ENCODE results near the gene RAB13. TPM values are rescaled to one million over a fixed set of nuclear protein-coding genes. Genes with fewer than 3 reads are reported as not detected.
"Not testable (repeated sequence)": the region's sequence is repeated elsewhere in the genome, so short reads cannot be mapped to it uniquely, and the experiment has no call there.

Gene RAB13
- polyA plus RNA-seq (2011; rRNA removed): 250 and 259 TPM in 2 replicates
- 89.1 and 96.0 TPM in 2 replicates for polyA minus RNA-seq (2011; rRNA and poly(A)+ RNA removed)

DNA sequence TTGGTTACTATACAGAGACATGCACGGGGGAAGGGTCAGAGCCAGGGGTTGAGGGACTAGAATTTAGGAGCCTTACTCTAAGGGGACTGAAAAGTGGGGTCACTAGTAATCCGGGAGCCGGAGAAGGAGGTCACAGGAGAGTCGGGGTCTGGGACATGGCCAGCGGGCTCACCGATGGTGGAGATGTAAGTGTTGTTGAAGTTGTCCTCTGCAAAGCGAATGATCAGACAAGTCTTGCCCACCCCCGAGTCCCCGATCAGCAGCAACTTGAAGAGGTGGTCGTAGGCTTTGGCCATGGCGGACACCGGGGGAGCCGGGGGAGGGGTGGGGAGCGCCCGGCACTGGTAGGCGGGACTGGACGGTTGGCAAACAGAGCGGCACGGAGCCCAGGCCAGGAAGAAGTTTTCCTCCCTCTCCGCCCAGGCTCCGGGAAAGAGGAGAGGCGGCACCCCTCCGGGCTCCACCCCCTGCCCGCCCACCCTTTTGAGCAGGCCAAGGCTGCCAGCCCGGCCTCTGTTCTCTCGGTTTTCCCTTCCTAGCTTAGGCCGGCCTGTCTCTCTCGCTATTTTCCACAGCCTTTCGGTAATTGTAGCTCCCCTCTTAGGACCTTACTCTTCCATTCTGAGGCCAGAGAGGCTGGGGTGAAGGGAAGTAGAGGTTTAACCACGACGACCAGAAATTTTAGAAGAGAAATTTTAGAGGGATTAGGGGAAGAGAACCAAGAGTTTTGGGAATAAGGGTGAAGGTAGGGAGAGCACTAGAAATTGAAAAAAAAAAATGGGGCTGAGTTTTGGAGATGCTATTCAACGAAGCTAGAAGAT is at the start of gene RAB13:
Gene RAB13 (minus strand): TSS at position 399 of the 821 bp plus-strand sequence. CDS start 103 bp downstream, at position 296.
- ChIA-PET CTCF (interaction anchor here (0.6 to 2.8 kb wide), 49 partner anchors 8 to 1982 kb away, joined by 3 to 46 read pairs (median 5); partner anchors contain the start of genes CREB3L4, DENND4B, JTB and SLC27A3), POLR2A (interaction anchor here (0.9 to 3.4 kb wide), 4 partner anchors 9 to 28 kb away, joined by 5 to 22 read pairs (median 10); partner anchors contain the start of genes CREB3L4, CRTC2, JTB and SLC39A1)
- no peak for DNase-seq (ENCODE audit: low read depth, low spot score)
- Histone ChIP-seq H3K27me3 (ENCODE audit: control insufficient read depth, insufficient read depth, low read length) (no peaks in the 10 kb centered on the region), H3K9me3 (ENCODE audit: control insufficient read depth, insufficient read depth, low read length) (no peaks in the 10 kb centered on the region; the same call in 1 of the 2 replicates), H3K4me3 (ENCODE audit: low read depth, low read length) (peak within 1 kb of the TSS; percentile 73), H3K27ac (ENCODE audit: low read depth, low read length) (peak within 1 kb of the TSS; percentile 80)
- TF ChIP-seq, protein P1, sequence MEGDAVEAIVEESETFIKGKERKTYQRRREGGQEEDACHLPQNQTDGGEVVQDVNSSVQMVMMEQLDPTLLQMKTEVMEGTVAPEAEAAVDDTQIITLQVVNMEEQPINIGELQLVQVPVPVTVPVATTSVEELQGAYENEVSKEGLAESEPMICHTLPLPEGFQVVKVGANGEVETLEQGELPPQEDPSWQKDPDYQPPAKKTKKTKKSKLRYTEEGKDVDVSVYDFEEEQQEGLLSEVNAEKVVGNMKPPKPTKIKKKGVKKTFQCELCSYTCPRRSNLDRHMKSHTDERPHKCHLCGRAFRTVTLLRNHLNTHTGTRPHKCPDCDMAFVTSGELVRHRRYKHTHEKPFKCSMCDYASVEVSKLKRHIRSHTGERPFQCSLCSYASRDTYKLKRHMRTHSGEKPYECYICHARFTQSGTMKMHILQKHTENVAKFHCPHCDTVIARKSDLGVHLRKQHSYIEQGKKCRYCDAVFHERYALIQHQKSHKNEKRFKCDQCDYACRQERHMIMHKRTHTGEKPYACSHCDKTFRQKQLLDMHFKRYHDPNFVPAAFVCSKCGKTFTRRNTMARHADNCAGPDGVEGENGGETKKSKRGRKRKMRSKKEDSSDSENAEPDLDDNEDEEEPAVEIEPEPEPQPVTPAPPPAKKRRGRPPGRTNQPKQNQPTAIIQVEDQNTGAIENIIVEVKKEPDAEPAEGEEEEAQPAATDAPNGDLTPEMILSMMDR (IDR thresholded peaks at IDR 0.05; ENCODE audit: low read depth, low read length): no peak

DNA sequence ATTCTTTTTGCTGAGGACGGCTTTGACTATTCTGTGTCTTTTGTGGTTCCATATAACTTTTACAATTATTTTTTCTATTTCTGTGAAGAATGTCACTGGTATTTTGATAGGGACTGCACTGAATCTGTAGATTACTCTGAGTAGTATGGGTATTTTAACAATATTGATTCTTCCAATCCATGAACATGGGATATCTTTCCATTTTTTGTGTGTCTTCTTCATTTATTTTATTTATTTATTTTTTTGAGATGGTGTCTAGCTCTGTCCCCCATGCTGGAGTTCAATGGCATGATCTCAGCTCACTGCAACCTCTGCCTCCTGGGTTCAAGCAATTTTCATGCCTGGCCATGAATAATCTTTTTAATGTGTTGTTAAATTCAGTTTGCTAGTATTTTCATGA is 47.6 kb upstream of the RAB13 start:
- CTCF ChIA-PET; H3K27me3 ChIP-seq (ENCODE audit: control insufficient read depth, insufficient read depth, low read length); H3K4me3 ChIP-seq (ENCODE audit: low read depth, low read length); H3K27ac ChIP-seq (ENCODE audit: low read depth, low read length); POLR2A ChIA-PET; DNase-seq (ENCODE audit: low read depth, low spot score); H3K9me3 ChIP-seq (ENCODE audit: control insufficient read depth, insufficient read depth, low read length): not testable (repeated sequence)

DNA sequence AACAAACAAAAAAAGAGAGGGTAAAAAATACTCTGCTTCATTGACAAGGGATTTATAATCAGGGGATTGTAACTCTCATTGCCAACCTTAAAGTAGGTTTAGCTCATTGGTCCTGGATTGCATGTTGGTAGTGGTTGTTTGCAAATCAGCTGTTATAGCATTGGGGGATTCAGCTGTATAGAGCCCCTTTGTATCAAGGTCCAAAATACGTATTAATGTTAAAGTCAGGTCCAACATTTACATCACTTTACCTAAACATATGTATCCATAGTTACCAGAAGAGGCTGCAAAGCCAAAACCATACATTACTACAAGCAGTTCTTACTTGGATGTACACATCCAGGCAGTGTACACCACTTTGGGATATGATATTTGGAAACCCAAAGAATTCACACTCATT is 33.8 kb upstream of the RAB13 start:
- ChIA-PET CTCF (no interaction called here), POLR2A (no interaction called here)
- no peak for DNase-seq (ENCODE audit: low read depth, low spot score)
- Histone ChIP-seq H3K9me3 (ENCODE audit: control insufficient read depth, insufficient read depth, low read length) (no peaks in the 10 kb centered on the region), H3K27me3 (ENCODE audit: control insufficient read depth, insufficient read depth, low read length) (no peaks in the 10 kb centered on the region), H3K4me3 (ENCODE audit: low read depth, low read length) (no peak overlapping the region), H3K27ac (ENCODE audit: low read depth, low read length) (no peak overlapping the region)
- TF ChIP-seq, protein P1 (IDR thresholded peaks at IDR 0.05; ENCODE audit: low read depth, low read length): no peak

DNA sequence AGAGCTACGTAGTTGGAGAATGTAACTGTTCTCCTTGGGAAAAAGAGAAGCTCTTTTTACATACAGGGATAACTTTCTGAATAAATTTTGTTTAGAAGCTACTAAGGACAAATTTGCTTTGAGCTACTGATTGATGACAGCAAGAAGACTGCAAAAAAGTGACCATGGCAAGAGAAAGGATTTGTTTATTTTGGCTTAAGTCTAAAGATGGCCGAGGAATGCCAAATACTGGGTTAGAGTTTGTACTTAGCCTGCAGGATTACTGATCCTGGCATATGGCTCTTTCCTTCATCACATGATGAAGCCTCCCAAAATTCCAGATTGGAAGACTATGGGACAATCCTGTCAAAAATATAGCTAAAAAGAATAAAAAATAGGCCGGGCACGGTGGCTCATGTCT is 33.1 kb upstream of the RAB13 start:
- Histone ChIP-seq H3K27ac (ENCODE audit: low read depth, low read length) (no peak overlapping the region), H3K9me3 (ENCODE audit: control insufficient read depth, insufficient read depth, low read length) (no peaks in the 10 kb centered on the region), H3K4me3 (ENCODE audit: low read depth, low read length) (no peak overlapping the region), H3K27me3 (ENCODE audit: control insufficient read depth, insufficient read depth, low read length) (no peaks in the 10 kb centered on the region)
- TF ChIP-seq, protein P1 (IDR thresholded peaks at IDR 0.05; ENCODE audit: low read depth, low read length): no peak
- CTCF ChIA-PET: interaction anchor here (1.5 kb wide), 1 partner anchor 33 kb away, joined by 3 read pairs; the partner anchor contains the start of gene RAB13
- DNase-seq (ENCODE audit: low read depth, low spot score): no peak
- POLR2A ChIA-PET: no interaction called here

DNA sequence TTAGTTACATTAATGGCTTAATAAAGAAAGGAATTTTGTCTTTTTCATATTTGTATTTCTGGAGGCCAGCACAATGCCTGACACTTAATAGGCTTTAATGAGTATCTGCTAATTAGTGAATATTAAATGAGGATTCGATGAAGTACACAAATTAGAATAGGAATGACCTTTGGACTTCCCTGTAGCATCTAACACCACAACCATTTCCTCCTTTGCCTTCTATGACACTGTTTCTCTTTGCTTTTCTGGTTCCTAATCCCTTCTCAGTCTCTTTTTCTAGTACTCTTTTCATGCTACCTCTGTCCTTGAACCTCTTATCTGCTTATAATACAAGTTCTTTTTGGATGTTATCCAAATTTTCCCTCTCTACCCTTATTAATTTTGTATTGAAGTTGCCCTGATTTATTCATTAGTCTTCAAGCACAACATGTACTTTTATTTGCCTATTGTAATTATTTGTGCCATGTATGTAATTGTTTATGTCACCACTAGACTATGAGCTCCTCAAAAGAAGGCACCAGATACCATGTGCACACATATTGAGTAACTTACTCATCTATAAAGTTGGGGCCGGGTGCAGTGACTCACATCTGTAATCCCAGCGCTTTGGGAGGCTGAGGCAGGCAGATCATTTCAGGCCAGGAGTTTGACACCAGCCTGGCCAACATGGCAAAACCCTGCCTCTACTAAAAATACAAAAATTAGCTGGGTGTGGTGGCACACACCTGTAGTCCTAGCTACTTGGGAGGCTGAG is 28.2 kb upstream of the RAB13 start:
- POLR2A ChIA-PET: no interaction called here
- no peak overlapping the region for H3K27ac ChIP-seq (ENCODE audit: low read depth, low read length)
- no peak for DNase-seq (ENCODE audit: low read depth, low spot score)
- no peak overlapping the region for H3K4me3 ChIP-seq (ENCODE audit: low read depth, low read length)
- TF ChIP-seq, protein P1 (IDR thresholded peaks at IDR 0.05; ENCODE audit: low read depth, low read length): no peak
- no peaks in the 10 kb centered on the region for H3K27me3 ChIP-seq (ENCODE audit: control insufficient read depth, insufficient read depth, low read length)
- no peaks in the 10 kb centered on the region for H3K9me3 ChIP-seq (ENCODE audit: control insufficient read depth, insufficient read depth, low read length)
- CTCF ChIA-PET: no interaction called here

DNA sequence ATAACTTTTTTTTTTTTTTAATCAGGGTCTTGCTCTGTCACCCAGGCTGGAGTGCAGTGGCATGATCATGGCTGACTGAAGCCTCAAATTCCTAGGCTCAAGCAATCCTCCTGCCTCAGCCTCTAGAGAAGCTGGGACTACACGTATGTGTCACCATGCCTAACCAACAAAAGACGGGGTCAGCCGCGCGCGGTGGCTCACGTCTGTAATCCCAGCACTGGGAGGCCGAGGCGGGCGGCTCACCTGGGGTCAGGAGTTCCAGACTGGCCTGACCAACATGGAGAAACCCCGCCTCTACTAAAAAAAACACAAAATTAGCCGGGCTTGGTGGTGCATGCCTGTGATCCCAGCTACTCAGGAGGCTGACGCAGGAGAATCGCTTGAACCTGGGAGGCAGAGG is 26.4 kb upstream of the RAB13 start:
- POLR2A ChIA-PET: interaction anchor here (1.6 kb wide), 1 partner anchor 22 kb away, joined by 5 read pairs; no protein-coding TSS in a partner anchor
- CTCF ChIA-PET; H3K27ac ChIP-seq (ENCODE audit: low read depth, low read length); H3K4me3 ChIP-seq (ENCODE audit: low read depth, low read length); DNase-seq (ENCODE audit: low read depth, low spot score); H3K27me3 ChIP-seq (ENCODE audit: control insufficient read depth, insufficient read depth, low read length); H3K9me3 ChIP-seq (ENCODE audit: control insufficient read depth, insufficient read depth, low read length): not testable (repeated sequence)

All from AG04450 (cell line).